D721Med (cell line): ENCODE data around the gene LRRC42.

Experiments used
- DNase-seq: peaks from one replicate; pipeline ENCODE4 v3.0.0; 2011; ENCODE audit warnings: low spot score; ENCODE audit not compliant: insufficient read length
- FAIRE-seq: peaks from 2 replicates; lab custom pipeline; 2011; peaks lifted over from hg19 to GRCh38; lab: Jason Lieb, UNC
- CTCF ChIP-seq: IDR thresholded peaks from 2 replicates; pipeline ENCODE4 v1.5.1; 2012; ENCODE audit warnings: mild to moderate bottlenecking, control low read depth; ENCODE audit not compliant: insufficient read depth; ENCODE audit errors: missing control alignments

LRRC42 gene

GRCh38 chr1:53947172-53947907 is 1.2 kb downstream of the LRRC42 start:
- FAIRE-seq (no peak), DNase-seq (no peak)
- no peak for TF ChIP-seq CTCF

GRCh38 chr1:53948291-53948690 is 2.1 kb downstream of the LRRC42 start:
- FAIRE-seq: no peak
- TF ChIP-seq CTCF: no peak

DNA sequence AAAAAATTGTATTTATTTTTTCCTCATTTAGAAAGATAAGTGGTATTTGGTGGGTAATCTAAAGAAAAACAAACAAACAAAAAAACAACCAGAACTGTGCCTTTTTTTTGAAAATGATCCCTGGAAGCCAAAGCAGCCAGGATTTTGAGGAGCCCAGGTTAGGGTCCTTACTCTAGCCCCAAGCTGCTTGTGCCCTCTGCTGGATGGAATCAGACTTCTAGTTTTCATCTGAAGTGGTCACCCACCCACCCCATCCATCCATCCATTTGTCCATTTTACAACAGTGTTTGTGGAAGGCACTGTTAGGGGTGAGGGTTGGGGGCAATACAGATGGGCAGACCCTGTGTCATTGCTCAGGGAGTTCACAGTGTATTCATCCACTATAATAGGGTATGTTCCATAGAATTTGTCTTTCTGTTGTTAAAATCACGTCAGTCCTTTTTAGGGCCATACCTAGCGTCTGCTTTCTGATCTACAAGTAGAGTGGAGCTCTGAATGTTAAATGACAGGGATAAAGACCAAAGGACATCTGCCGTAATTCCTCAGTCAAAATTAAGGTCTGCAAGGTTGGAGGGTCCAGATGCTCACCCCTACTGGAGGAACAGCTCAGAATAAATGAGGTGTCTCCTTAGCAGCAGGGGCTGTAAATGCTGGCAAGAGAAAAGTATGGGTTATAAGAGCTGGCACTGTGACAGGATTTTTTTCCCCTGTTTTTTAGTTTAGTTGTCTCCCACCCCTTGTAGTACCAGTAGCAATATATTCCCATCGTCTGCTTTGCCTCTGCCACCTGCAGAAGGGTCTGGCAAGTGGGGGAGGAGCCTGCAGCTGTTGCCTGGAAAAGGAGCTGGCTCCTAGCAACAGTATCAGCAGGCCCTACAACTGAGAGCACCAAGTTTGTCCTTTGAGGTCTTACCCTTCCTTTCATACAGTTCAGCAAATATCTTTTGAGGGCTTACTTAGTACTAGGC is 3.2 kb downstream of the LRRC42 start:
- no peak for DNase-seq
- no peak for FAIRE-seq
- TF ChIP-seq CTCF: peak; percentile 77

More at GRCh38 chr1:53948291-53948690, 2.1 kb downstream of the LRRC42 start:
- DNase-seq: no peak

DNA sequence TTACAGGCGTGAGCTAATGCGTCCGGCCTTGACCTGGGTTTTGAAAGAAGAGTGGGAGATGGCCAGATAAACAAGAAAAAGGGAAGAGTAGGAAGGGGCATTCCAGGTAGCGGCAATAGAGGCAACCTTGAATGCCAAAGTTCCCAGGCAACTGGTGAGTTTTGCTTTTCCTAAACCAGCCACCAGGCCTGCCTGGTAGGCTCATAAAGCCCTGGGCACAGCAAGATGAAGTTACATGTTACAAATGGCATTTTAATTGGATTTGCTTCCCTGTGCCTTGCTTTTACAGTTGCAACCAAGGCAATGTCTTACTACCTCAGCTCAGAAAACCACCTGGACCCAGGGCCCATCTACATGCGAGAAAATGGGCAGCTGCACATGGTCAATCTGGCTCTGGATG is 5.5 kb downstream of the LRRC42 start:
- DNase-seq (no peak), FAIRE-seq (no peak)
- TF ChIP-seq CTCF: no peak

DNA sequence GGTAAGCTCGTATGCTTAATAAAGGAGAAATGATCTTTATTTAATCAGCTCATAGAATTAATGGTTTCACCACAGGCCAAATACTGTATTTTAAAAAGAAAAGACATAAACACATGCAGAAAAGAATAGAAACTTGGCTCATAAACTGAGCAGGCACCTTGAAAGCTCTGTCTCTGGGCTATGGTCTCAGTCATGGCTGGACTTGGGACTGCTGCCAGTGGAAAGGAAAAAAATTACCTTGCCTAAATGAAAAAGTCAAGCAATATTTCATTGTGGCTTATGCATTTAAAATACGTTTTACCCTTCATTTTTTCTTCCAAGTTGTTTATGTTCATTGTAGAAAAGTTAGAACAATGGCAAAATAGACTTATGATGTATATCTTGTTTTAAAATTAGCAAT is 8.0 kb downstream of the LRRC42 start:
- no peak for DNase-seq
- no peak for TF ChIP-seq CTCF
- no peak for FAIRE-seq

GRCh38 chr1:53956308-53957168 is 10.4 kb downstream of the LRRC42 start:
- FAIRE-seq (peak; percentile 85), DNase-seq (no peak)
- no peak for TF ChIP-seq CTCF
